A673 (cell line): ENCODE results near the gene MICB.

Experiments used
- EZH2 ChIP-seq: fragments of 200-600 bp; sonication (generic); IDR thresholded peaks from 2 replicates; pipeline ENCODE4 v1.6.1; 2017; ENCODE audit warnings: borderline replicate concordance, low read depth, mild to moderate bottlenecking, mixed read lengths, antibody characterized with exemption, low read length; ENCODE audit not compliant: poor library complexity, severe bottlenecking
- TF ChIP-seq, protein P1 (sequence below): fragments of 300-800, 200-600 bp; sonication (generic); conservative IDR thresholded peaks from 2 replicates; pipeline ENCODE4 v1.5.1; 2017; ENCODE audit warnings: low read depth, mild to moderate bottlenecking, antibody characterized with exemption, low read length, moderate library complexity, mixed read lengths

DNA sequence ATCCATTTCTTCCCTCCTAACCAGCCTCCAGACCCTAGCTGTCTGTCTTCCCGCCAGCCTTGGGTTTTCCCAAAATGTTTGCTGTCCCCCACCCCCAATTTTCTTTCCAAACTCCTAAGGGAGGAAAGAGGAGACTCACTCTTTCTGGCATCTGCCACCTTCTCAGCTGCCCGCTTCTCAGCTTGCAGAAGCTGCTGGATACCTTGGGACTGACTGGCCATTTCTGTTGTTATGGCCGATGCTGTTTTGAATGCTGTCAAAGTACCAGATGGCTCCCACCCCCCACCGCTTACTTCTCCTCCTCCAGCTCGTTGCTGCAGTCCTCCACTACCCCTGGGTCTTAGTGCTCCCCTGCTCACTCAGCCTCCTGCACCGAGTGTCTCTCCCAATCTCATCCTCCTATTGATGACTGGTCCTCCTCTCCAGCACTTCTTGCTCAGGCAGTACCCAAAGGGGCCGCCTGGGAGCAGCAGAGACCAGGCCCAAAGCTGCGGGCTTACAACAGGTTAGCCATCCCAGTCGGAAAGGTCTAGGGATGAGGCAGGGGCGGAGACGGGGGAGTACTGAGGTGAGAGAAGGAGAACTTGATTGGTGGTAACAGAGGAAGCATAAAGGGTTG lies 48.5 kb downstream of the MICB start, which contains the start of gene ATP6V1G2:
- TF ChIP-seq, protein P1, sequence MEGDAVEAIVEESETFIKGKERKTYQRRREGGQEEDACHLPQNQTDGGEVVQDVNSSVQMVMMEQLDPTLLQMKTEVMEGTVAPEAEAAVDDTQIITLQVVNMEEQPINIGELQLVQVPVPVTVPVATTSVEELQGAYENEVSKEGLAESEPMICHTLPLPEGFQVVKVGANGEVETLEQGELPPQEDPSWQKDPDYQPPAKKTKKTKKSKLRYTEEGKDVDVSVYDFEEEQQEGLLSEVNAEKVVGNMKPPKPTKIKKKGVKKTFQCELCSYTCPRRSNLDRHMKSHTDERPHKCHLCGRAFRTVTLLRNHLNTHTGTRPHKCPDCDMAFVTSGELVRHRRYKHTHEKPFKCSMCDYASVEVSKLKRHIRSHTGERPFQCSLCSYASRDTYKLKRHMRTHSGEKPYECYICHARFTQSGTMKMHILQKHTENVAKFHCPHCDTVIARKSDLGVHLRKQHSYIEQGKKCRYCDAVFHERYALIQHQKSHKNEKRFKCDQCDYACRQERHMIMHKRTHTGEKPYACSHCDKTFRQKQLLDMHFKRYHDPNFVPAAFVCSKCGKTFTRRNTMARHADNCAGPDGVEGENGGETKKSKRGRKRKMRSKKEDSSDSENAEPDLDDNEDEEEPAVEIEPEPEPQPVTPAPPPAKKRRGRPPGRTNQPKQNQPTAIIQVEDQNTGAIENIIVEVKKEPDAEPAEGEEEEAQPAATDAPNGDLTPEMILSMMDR = peak; percentile 99
- TF ChIP-seq EZH2 = no peak
